Stimulated activated CD4-positive, alpha-beta T cell treated with anti-CD3 and anti-CD28 coated beads, TNF-alpha, amount 100 ng/mL, for 4 hours (primary cell): ENCODE results near the gene LYZ.
"Not testable (repeated sequence)": the region's sequence is repeated elsewhere in the genome, so short reads cannot be mapped to it uniquely, and the experiment has no call there.

Source experiments
- DNase-seq, 3 experiments: peaks; one replicate each; pipeline ENCODE4 v3.0.0-alpha.2; 2020; ENCODE audit warnings: low read depth in 3 of 3

LYZ gene

GRCh38 chr12:69348162-69348938 lies at the start of gene LYZ:
Gene LYZ, plus strand, starts transcription at chr12:69348381. Its CDS starts 28 bp downstream, at chr12:69348409.
- DNase-seq: no peak

GRCh38 chr12:69298947-69299346 lies 49.2 kb upstream of the LYZ start:
- DNase-seq: no peak

- no peak for DNase-seq
These were observed 43.9 kb upstream of the LYZ start for GRCh38 chr12:69304284-69304683.

- no peak for DNase-seq
These were observed 38.7 kb upstream of the LYZ start for GRCh38 chr12:69309461-69309860.

- DNase-seq: no peak
These were observed 35.0 kb upstream of the LYZ start for GRCh38 chr12:69313209-69313608.

GRCh38 chr12:69316784-69317183 lies 31.4 kb upstream of the LYZ start:
- DNase-seq: not testable (repeated sequence)

GRCh38 chr12:69317233-69317632 lies 30.9 kb upstream of the LYZ start:
- DNase-seq: not testable (repeated sequence)

GRCh38 chr12:69318225-69318624 lies 30.0 kb upstream of the LYZ start:
- DNase-seq: no peak

- no peak for DNase-seq
These were observed 26.8 kb upstream of the LYZ start for GRCh38 chr12:69321351-69321750.

GRCh38 chr12:69324797-69325466 lies 23.2 kb upstream of the LYZ start:
- no peak for DNase-seq

GRCh38 chr12:69328426-69328825 lies 19.8 kb upstream of the LYZ start:
- no peak for DNase-seq

- DNase-seq: no peak
These were observed 18.3 kb upstream of the LYZ start for GRCh38 chr12:69329669-69330428.

GRCh38 chr12:69330475-69331473 lies 17.4 kb upstream of the LYZ start:
- DNase-seq: peak; percentile 28 to 41 (median 29)

- DNase-seq: no peak
These were observed 16.7 kb upstream of the LYZ start for GRCh38 chr12:69331519-69331908.

GRCh38 chr12:69331909-69332684 lies 16.1 kb upstream of the LYZ start:
- no peak for DNase-seq

GRCh38 chr12:69332815-69333358 lies 15.3 kb upstream of the LYZ start:
- DNase-seq: no peak

- DNase-seq: no peak
These were observed 14.0 kb upstream of the LYZ start for GRCh38 chr12:69334158-69334557.

GRCh38 chr12:69337311-69338090 lies 10.7 kb upstream of the LYZ start:
- no peak for DNase-seq

- DNase-seq: no peak
These were observed 9.9 kb upstream of the LYZ start for GRCh38 chr12:69338120-69338859.
